Epithelial cell of esophagus (primary cell): ENCODE data around the gene PATE4.
A peak's percentile ranks its signal among the peaks of the same experiment; 100 is the strongest.

Experiments used
- DNase-seq: peaks from one replicate; pipeline ENCODE4 v3.0.0; 2010; ENCODE audit warnings: low read depth
- H3K4me3 ChIP-seq: 2 replicates; pipeline ENCODE4 v1.5.1; 2011; ENCODE audit warnings: mild to moderate bottlenecking, low read length, control low read depth
- CTCF ChIP-seq: IDR thresholded peaks from 2 replicates; pipeline ENCODE4 v1.5.1; 2011; ENCODE audit warnings: low read depth, mild to moderate bottlenecking, low read length, control low read depth, inconsistent platforms; ENCODE audit not compliant: insufficient read depth; ENCODE audit errors: missing control alignments

PATE4 gene

GRCh38 chr11:125871391-125872137 is 38.4 kb downstream of the PATE4 start:
- peak; percentile 40 for TF ChIP-seq CTCF
- DNase-seq: peak; percentile 27
- H3K4me3 ChIP-seq: no peak overlapping the region

- DNase-seq: no peak
- TF ChIP-seq CTCF: no peak
- H3K4me3 ChIP-seq: no peak overlapping the region
Measured at GRCh38 chr11:125872138-125872491, 39.0 kb downstream of the PATE4 start.

GRCh38 chr11:125873881-125874555 is 40.9 kb downstream of the PATE4 start:
- no peak overlapping the region for H3K4me3 ChIP-seq
- no peak for DNase-seq
- no peak for TF ChIP-seq CTCF

GRCh38 chr11:125874556-125875124 is 41.5 kb downstream of the PATE4 start:
- no peak overlapping the region for H3K4me3 ChIP-seq
- peak; percentile 73 for DNase-seq
- TF ChIP-seq CTCF: peak; percentile 88

GRCh38 chr11:125881291-125881690 is 48.2 kb downstream of the PATE4 start:
- TF ChIP-seq CTCF: no peak
- DNase-seq: peak; percentile 57
- H3K4me3 ChIP-seq: no peak overlapping the region

GRCh38 chr11:125883375-125883774 is 50.3 kb downstream of the PATE4 start:
- no peak for TF ChIP-seq CTCF
- peak; percentile 17 for DNase-seq
- no peak overlapping the region for H3K4me3 ChIP-seq

GRCh38 chr11:125886997-125887372 is 53.9 kb downstream of the PATE4 start:
- H3K4me3 ChIP-seq: peak overlapping the region; percentile 75
- peak; percentile 47 for DNase-seq
- no peak for TF ChIP-seq CTCF
